Measurements from ENCODE around the gene PRDM16.

Gene PRDM16

GRCh38 chr1:3351449-3352298 lies 282.7 kb downstream of the PRDM16 start:
- no peak for DNase-seq

GRCh38 chr1:3352299-3352951 lies 283.4 kb downstream of the PRDM16 start:
- DNase-seq: peak; percentile 59

DNA sequence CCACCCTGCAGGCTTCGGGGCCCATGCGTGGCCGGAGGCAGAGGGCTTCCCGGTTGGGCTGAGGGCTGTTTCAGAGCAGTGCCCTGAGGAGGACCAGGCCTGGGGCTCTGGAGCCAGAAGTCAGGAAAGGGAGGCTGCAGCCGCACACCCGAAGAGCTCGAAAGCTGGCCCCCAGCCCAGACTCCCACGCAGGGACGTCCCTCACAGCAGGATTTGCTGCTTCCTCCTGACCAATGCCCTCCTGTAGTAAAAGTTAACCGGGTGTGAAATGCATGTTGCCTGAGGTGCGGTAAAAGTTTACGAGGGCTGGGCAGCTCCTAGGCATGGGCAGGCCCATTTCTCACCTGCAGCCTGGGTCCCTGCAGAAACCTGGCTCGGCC lies 283.9 kb downstream of the PRDM16 start:
- DNase-seq: peak; percentile 16

- DNase-seq: no peak
Measured at GRCh38 chr1:3353876-3354275, 284.9 kb downstream of the PRDM16 start.

DNA sequence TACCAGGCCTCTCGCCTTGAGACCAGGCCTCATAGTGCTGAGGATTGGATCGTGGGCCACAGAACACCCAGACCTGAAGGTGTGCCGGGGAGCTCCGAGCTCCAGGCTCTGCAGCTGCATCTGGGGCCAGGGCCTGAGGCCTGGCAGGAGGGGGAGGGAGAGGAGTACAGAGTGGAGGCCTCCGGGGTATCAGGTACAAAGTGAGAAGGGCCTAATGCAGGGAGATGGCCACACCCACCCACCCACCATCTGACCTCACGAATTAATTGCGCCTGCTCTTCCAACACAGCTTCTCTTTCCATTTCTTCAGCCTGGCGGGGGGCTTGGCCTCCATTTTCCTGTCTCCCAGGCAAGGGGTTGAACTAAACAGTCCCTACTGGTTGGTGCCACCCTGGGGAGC lies 286.1 kb downstream of the PRDM16 start:
- DNase-seq: no peak

- no peak for DNase-seq
Measured at GRCh38 chr1:3355894-3356826, 287.2 kb downstream of the PRDM16 start.

GRCh38 chr1:3356827-3357460 lies 287.9 kb downstream of the PRDM16 start:
- DNase-seq: no peak

GRCh38 chr1:3357526-3358297 lies 288.7 kb downstream of the PRDM16 start:
- DNase-seq: no peak

DNA sequence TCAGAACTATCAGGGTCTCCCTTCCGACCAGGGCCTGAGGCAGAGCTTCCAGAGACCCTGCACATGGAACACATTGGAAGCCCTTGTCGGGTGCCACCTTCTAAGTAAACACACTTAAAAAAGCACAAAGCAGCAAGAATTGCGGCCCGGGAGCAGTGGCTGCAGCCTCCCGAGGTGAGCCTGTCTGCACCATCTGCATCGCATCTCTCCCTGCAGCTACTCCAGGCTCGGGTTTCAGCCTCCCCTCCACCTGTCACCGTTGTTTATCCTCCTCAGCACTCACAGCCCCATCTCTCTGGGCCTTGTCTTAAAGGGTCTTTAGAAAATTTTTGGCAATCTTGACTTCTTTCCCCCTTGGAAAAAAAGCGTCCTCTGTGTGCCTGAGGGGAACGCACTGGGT lies 290.3 kb downstream of the PRDM16 start:
- DNase-seq: no peak

GRCh38 chr1:3359756-3360440 lies 290.9 kb downstream of the PRDM16 start:
- no peak for DNase-seq

GRCh38 chr1:3360646-3361257 lies 291.7 kb downstream of the PRDM16 start:
- DNase-seq: no peak

- no peak for DNase-seq
Measured at GRCh38 chr1:3363023-3363422, 294.0 kb downstream of the PRDM16 start.

DNA sequence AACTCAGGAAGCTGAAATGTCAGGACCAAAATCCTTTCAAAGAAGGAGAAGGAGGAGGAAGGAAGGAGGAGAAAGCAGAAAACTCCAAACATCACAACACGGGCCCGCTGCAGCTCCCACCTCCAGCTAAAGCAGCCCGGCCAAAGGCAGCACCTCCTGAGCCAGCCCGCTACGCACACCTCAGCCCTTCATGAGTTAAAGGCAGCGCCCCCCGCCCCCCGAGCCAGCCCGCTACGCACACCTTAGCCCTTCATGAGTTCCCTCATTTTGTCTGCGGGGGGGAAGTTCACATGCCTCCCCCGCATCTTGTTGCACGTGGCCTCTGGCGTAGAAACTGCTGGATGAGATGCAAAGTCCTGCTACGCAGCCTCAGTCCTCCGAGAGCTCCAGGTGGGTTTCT lies 294.8 kb downstream of the PRDM16 start:
- DNase-seq: no peak

DNA sequence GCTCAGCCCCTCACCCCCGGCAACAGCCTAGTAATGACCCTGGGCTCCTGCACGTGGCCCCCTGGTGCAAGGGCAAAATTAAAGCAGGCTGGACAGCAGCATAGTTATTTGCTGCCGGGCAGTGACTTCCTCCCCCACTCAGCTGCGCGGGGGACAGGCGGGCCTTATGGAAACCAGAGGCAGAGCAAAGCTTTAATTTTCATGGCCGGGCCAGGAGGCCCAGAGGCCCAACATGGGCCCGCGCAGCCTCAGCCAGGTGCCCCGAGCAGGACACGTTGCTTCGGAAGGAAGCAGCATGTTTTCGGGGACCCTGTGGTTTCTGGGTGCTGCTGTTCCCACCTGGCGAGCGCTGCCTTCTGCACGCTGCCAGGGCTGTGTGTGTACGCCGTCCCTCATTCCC lies 295.5 kb downstream of the PRDM16 start:
- DNase-seq: no peak

DNA sequence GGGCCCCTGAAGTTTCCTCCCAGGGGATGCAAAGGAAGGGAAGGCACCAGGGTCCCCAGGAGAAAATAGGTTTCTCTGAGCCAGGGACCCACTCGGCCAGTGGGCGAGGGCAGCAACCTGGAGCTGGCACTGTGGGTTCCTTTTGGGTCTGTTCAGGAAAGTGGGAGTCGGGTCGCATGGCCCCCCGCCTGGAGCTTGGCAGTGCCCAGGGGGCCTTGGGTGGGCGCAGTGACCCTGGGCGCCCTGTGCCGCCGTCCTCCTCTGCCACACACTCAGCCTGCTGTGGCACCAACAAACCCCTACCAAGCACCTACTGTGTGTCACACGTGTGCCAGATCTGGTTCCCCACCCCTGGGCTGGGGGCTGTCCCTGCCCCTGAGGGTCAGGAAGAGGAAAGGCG lies 296.0 kb downstream of the PRDM16 start:
- no peak for DNase-seq

DNA sequence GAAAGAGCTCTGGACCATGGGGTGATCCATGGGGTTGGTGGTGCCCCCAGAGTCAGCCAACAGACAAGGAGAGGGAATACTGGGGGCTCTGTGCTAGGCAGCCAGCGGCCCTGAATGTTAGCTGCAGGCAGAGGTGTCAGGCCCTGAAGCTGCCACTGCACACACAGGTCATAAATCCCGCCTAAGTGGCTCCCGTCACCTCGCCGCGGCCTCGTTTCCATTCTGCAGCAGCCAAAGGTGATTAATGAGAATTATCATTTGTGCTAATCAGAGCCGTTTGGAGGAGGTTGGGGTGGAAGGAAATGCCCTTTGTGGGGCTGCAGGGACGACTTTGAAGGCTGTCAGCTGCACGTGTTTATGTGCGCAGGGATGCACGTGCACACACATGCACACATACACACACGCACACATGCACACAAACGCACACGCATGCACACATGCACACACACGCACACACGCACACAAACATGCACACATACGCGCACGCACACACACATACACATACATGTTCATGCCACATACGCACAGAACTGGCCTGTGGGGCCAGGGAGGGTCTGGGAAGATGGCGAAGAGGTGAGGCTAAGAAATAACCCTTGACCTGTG lies 296.6 kb downstream of the PRDM16 start:
- DNase-seq: no peak

DNA sequence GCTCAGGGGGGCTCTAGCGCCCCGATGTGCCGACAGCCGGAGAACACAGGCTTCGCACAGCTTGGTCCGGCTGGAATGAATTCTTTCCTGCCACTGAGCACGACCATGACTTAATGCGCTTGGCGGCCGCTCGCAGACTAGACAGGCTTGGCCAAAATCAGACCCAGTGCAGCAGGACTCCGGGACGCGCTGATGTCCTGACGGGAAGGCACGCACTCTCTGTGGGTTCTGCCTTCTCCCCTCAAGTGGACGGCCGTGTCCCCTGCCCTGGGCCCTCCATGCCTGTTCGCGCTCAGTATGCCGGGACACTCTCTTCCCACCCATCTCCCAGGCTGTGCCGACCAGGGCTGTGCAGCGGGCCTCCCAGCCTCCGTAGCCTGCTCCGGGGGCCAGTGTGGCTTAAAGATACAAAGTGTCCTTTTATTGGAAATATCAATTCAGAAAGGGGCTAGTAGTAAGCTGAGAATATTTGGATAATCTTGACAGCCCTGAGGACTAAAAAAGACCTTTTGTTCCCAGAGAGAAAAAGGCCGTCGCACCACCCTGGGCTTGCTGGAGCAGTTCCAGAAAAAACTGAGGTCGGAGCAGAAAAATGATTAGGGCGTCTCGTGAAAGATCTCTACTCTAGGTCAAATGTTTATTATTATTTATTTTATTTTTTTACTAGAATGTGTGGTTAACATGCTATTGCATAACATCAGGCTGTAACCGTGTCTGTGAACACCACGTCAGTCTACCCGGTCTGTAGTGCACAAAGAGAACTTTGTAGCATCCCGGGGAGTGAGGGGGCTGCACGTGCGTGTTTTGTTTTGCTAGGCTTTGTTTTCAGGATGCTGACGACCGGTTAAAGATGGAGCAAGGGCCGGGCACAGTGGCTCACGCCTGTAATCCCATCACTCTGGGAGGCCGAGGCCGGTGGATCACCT lies 297.4 kb downstream of the PRDM16 start:
- no peak for DNase-seq

DNA sequence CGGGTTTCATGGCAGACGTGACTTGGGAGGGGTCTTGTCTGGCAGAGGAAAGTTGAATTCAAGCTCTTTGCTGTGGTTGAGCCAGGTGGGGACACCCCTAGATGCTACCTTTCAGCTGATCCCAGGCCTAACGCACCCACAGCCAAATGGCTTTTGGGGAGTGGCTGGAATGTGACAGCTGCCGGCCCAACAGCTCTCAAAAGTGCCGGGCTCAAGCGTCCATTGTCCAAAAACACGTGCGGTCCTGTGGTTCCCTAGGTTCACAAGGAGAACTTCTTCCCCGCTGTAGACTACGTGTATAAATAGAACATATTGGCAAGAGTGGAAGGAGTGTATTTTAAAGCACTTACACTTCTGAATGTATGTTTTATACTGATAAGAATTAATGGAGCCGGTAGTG lies 298.4 kb downstream of the PRDM16 start:
- no peak for DNase-seq

DNA sequence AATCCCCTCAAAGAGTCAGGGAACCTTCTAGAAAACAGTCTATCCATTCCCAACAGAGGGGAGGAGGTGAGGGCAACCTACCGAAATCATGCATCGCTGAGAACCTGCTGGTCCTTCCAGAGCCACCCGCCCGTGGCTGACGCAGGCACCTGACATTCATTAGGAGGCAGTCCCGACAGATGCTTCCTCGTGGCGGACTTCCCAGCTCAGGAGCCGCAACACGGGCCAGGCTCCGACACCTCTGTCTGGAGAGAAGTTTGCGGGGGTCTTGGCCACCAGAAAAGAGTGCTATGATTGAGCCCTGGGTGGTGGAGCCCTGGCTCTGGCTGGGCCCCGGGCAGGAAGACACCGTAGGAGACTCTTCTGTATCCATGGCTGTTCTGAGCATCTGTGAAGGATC lies 299.1 kb downstream of the PRDM16 start:
- DNase-seq: no peak
